HepG2 (cell line): ENCODE results near the gene TEKT5. TPM values are rescaled to one million over a fixed set of nuclear protein-coding genes. Genes with fewer than 3 reads are reported as not detected.

Experiments used
- CERS6 ChIP-seq: sonication (generic); formaldehyde crosslinking; IDR thresholded peaks from 2 replicates; pipeline ENCODE4 v1.5.0; 2020; ENCODE audit warnings: missing genetic modification reagents
- IRX3 ChIP-seq: sonication (generic); formaldehyde crosslinking; IDR thresholded peaks from 2 replicates; pipeline ENCODE4 v1.8.1; 2023; ENCODE audit warnings: mild to moderate bottlenecking, low read depth, missing genetic modification reagents, borderline replicate concordance
- JUNB ChIP-seq: sonication (generic); formaldehyde crosslinking; IDR thresholded peaks from 2 replicates; pipeline ENCODE4 v1.8.0; 2022; ENCODE audit warnings: missing genetic modification reagents, mild to moderate bottlenecking, borderline replicate concordance
- KAT8 ChIP-seq: IDR thresholded peaks from 2 replicates; pipeline ENCODE4 v1.6.1; 2016; ENCODE audit warnings: missing genetic modification reagents, missing compliant biosample characterization
- KDM3A ChIP-seq: IDR thresholded peaks from 2 replicates; pipeline ENCODE4 v1.6.1; 2018; ENCODE audit warnings: low read depth, missing compliant biosample characterization
- LRRFIP1 ChIP-seq: sonication (generic); formaldehyde crosslinking; conservative IDR thresholded peaks from 2 replicates; pipeline ENCODE4 v1.4.0; 2020; ENCODE audit warnings: missing genetic modification reagents
- NCOA5 ChIP-seq: sonication (generic); formaldehyde crosslinking; IDR thresholded peaks from 2 replicates; pipeline ENCODE4 v1.4.0; 2020; ENCODE audit warnings: missing genetic modification reagents
- PCBP2 ChIP-seq: fragments of 200-400 bp; formaldehyde crosslinking; optimal IDR thresholded peaks from 2 replicates; pipeline ENCODE3; 2018; ENCODE audit warnings: low read length, low read depth; ENCODE audit not compliant: poor library complexity, severe bottlenecking
- SATB2 ChIP-seq: sonication (generic); formaldehyde crosslinking; IDR thresholded peaks from 2 replicates; pipeline ENCODE4 v1.5.0; 2020; ENCODE audit warnings: missing genetic modification reagents
- SOX5 ChIP-seq: IDR thresholded peaks from 2 replicates; pipeline ENCODE4 v1.6.1; 2016; ENCODE audit warnings: borderline replicate concordance
- ZNF367 ChIP-seq: sonication (generic); formaldehyde crosslinking; IDR thresholded peaks from 2 replicates; pipeline ENCODE4 v1.4.0; 2020; ENCODE audit warnings: missing genetic modification reagents, borderline replicate concordance
- ZNF629 ChIP-seq: sonication (generic); formaldehyde crosslinking; conservative IDR thresholded peaks from 2 replicates; pipeline ENCODE4 v1.5.0; 2020; ENCODE audit warnings: missing genetic modification reagents
- ZNF777 ChIP-seq: sonication (generic); formaldehyde crosslinking; IDR thresholded peaks from 2 replicates; pipeline ENCODE4 v1.4.0; 2020; ENCODE audit warnings: missing genetic modification reagents
- ZNF816 ChIP-seq: sonication (generic); formaldehyde crosslinking; IDR thresholded peaks from 2 replicates; pipeline ENCODE4 v1.8.0; 2022; ENCODE audit warnings: missing genetic modification reagents, mild to moderate bottlenecking, borderline replicate concordance
- ZSCAN12 ChIP-seq: sonication (generic); formaldehyde crosslinking; IDR thresholded peaks from 2 replicates; pipeline ENCODE4 v1.9.0; 2021; ENCODE audit warnings: mild to moderate bottlenecking, missing genetic modification reagents
- polyA plus RNA-seq, 8 experiments: library from polyadenylated mRNA; depleted of rRNA in 3 of 8; stranded (reverse) in 7 of 8; unstranded in 1 of 8; fragments of >200 nt; fragmentation: Illumina TruSeq in 4 of 8; extraction: Trizol in 4 of 8; gene quantifications; 2 replicates each; pipeline versions ENCODE4 v1.2.1 to v1.2.3, GENCODE V29; 2011 to 2016; ENCODE audit warnings: low read depth in 4 of 8, missing spikeins in 1 of 8, mixed read lengths in 1 of 8; ENCODE audit not compliant: insufficient read depth in 1 of 8
- total RNA-seq, 5 experiments: library from RNA; depleted of rRNA; stranded (reverse); fragments of >200 nt; fragmentation: Illumina TruSeq; extraction: Trizol; gene quantifications; 2 replicates each; pipeline ENCODE4 v1.2.3, GENCODE V29; 2016; ENCODE audit warnings: low read depth in 1 of 5
- TF ChIP-seq, protein P1 (sequence below): sonication (generic); formaldehyde crosslinking; IDR thresholded peaks from 2 replicates; pipeline ENCODE4 v1.4.0; 2020; ENCODE audit warnings: mild to moderate bottlenecking, low read depth, missing genetic modification reagents
- TF ChIP-seq, protein P2 (sequence below): IDR thresholded peaks from 2 replicates; pipeline ENCODE4 v1.6.1; 2012; ENCODE audit warnings: low read length, improper control_type of control experiment
- TF ChIP-seq, protein P3 (sequence below): sonication (generic); formaldehyde crosslinking; IDR thresholded peaks from 2 replicates; pipeline ENCODE4 v1.5.0; 2020; ENCODE audit warnings: mild to moderate bottlenecking, missing genetic modification reagents

Gene TEKT5
- total and polyA plus RNA-seq, 2 of the 13 experiments (the other 11 are each of a cell fraction or from before 2014, with no cell fraction given), result 0.16 TPM; not detected in 1

- TF ChIP-seq NCOA5 (CRISPR knock-in tag), result no peak
- peak; percentile 100 for TF ChIP-seq SOX5
- TF ChIP-seq, protein P1, sequence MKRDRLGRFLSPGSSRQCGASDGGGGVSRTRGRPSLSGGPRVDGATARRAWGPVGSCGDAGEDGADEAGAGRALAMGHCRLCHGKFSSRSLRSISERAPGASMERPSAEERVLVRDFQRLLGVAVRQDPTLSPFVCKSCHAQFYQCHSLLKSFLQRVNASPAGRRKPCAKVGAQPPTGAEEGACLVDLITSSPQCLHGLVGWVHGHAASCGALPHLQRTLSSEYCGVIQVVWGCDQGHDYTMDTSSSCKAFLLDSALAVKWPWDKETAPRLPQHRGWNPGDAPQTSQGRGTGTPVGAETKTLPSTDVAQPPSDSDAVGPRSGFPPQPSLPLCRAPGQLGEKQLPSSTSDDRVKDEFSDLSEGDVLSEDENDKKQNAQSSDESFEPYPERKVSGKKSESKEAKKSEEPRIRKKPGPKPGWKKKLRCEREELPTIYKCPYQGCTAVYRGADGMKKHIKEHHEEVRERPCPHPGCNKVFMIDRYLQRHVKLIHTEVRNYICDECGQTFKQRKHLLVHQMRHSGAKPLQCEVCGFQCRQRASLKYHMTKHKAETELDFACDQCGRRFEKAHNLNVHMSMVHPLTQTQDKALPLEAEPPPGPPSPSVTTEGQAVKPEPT (CRISPR knock-in tag), result peak; percentile 82; the same call in 1 of the 2 replicates
- TF ChIP-seq, protein P2, sequence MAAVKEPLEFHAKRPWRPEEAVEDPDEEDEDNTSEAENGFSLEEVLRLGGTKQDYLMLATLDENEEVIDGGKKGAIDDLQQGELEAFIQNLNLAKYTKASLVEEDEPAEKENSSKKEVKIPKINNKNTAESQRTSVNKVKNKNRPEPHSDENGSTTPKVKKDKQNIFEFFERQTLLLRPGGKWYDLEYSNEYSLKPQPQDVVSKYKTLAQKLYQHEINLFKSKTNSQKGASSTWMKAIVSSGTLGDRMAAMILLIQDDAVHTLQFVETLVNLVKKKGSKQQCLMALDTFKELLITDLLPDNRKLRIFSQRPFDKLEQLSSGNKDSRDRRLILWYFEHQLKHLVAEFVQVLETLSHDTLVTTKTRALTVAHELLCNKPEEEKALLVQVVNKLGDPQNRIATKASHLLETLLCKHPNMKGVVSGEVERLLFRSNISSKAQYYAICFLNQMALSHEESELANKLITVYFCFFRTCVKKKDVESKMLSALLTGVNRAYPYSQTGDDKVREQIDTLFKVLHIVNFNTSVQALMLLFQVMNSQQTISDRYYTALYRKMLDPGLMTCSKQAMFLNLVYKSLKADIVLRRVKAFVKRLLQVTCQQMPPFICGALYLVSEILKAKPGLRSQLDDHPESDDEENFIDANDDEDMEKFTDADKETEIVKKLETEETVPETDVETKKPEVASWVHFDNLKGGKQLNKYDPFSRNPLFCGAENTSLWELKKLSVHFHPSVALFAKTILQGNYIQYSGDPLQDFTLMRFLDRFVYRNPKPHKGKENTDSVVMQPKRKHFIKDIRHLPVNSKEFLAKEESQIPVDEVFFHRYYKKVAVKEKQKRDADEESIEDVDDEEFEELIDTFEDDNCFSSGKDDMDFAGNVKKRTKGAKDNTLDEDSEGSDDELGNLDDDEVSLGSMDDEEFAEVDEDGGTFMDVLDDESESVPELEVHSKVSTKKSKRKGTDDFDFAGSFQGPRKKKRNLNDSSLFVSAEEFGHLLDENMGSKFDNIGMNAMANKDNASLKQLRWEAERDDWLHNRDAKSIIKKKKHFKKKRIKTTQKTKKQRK, result no peak
- TF ChIP-seq IRX3 (CRISPR knock-in tag), result 0 out of 2 replicates have a peak, but pooled peaks have one; percentile 62
- TF ChIP-seq PCBP2, result no peak
- peak; percentile 60; the same call in 1 of the 2 replicates for TF ChIP-seq LRRFIP1 (CRISPR knock-in tag)
- TF ChIP-seq SATB2 (CRISPR knock-in tag), result no peak
- TF ChIP-seq ZNF777 (CRISPR knock-in tag), result no peak
- TF ChIP-seq, protein P3, sequence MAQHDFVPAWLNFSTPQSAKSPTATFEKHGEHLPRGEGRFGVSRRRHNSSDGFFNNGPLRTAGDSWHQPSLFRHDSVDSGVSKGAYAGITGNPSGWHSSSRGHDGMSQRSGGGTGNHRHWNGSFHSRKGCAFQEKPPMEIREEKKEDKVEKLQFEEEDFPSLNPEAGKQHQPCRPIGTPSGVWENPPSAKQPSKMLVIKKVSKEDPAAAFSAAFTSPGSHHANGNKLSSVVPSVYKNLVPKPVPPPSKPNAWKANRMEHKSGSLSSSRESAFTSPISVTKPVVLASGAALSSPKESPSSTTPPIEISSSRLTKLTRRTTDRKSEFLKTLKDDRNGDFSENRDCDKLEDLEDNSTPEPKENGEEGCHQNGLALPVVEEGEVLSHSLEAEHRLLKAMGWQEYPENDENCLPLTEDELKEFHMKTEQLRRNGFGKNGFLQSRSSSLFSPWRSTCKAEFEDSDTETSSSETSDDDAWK (CRISPR knock-in tag), result no peak
- peak; percentile 66 for TF ChIP-seq ZNF629 (CRISPR knock-in tag)
- TF ChIP-seq ZNF367 (CRISPR knock-in tag), result no peak
- TF ChIP-seq CERS6 (CRISPR knock-in tag), result no peak
- no peak; the same call in 1 of the 2 replicates for TF ChIP-seq JUNB (CRISPR knock-in tag)
- TF ChIP-seq KDM3A, result peak; percentile 99
- no peak for TF ChIP-seq ZSCAN12 (CRISPR knock-in tag)
- peak; percentile 88 for TF ChIP-seq KAT8 (CRISPR knock-in tag)
- peak; percentile 86; the same call in 1 of the 2 replicates for TF ChIP-seq ZNF816 (CRISPR knock-in tag)
These were observed 46.9 kb downstream of the TEKT5 start (continued) for GRCh38 chr16:10647721-10648296.
